ENCODE data around the gene DCK.
"Not testable (repeated sequence)": the region's sequence is repeated elsewhere in the genome, so short reads cannot be mapped to it uniquely, and the experiment has no call there.

Gene DCK

DNA sequence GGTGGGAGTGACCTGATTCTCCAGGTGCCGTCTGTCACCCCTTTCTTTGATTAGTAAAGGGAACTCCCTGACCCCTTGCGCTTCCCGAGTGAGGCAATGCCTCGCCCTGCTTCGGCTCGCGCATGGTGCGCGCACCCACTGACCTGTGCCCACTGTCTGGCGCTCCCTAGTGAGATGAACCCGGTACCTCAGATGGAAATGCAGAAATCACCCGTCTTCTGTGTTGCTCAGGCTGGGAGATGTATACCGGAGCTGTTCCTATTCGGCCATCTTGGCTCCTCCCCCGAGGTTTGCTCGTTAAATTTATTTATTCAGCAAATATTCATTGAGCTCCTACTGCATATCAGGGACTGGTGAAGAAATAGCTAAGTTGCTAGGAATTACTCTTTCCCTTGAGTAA lies 66.1 kb downstream of the DCK start:
- in situ Hi-C loops (cut with MboI; ENCODE audit: low sequenced_read_pairs), result not testable (repeated sequence)

- in situ Hi-C loops (cut with MboI; ENCODE audit: low sequenced_read_pairs), result no loop called here
These were observed 69.0 kb downstream of the DCK start for GRCh38 chr4:71062436-71062835.

- in situ Hi-C loops (cut with MboI; ENCODE audit: low sequenced_read_pairs), result no loop called here
These were observed 70.3 kb downstream of the DCK start for GRCh38 chr4:71063711-71064110.

DNA sequence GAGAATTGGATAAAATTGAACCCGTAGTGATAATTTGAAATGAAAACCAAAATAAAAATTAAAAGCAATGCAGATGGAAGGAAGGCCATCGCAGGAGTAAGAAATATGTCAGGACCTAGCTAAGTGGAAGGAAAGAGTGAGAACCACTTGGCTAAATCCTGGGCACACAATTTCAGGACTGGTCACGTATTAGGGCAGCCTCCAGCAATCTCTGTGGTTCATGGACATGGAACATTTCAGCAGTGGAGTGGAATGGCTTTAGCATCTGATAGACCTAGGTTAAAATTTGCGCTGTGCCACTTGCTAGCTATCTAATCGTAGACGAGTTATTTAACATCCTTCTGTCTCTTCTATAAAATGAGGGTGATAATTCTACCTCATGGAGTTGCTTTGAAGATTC lies 71.1 kb downstream of the DCK start:
- in situ Hi-C loops (cut with MboI; ENCODE audit: low sequenced_read_pairs), result no loop called here

DNA sequence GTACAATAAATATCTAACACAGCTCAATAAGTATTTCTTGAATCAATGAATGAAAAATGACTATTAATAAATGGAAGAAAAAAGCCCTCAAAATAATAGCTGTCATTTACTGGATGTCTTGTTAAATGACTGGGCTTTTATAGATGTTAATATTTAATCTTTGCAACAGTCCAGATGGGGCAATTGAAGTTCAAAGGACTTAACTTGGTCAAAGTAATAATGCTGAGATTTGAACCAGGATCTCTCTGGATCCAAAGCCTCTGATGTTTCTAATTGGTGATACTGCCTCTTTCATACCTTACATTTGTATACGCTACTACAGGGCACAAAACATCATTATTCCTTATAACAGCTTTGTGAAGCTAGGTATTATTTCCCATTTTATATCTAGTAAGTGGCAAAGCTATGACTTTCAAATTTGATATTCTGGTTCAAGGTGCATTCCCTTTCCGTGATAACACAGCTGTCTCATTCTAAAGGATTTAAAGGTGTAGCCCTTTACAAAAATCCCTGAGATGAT lies 72.6 kb downstream of the DCK start:
- in situ Hi-C loops (cut with MboI; ENCODE audit: low sequenced_read_pairs), result no loop called here

DNA sequence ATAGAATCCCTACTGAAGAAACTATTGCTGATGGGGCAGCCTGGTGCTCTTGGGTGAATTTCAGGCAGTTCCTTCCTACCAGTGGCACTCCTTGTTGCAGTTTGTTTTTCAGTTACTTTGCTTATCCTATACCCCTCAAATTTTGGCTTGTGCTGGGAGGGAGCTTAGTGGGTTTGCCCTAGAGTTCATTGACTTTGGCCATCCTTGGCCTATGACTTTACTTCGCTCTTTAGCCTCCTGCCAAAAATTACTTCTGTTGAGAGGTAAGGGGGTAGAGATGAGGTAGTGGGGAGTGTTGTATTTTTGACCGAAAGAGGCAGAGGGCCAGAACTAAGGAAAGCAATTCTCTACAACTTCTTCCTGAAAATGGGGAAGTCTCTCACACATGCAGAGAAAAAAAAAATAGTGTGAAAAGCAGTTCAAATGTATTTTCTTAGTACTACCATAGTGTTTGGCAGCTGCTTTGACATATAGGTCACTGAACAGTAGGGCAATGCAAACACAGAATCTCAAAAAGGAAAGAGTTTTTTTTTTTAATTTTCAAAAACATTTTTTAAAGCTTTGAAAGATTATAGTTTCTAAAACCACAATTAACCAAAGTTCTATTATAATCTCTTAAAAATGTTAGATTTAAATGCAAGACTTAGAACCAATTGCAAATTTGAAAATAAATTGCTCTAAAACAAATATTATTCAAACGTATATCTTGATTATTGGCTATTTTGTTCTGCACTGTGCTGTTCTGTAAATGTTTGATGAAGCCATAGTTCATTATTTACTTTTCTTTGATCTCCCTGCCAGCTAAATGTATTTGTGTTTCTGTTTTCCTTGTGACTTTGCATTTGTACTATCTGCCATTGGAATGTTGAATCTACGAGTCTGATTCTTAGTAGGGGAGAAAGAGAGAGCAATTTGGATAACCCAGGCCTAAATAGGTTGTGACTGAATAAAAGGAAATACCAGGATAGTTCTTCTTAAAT lies 73.6 kb downstream of the DCK start:
- in situ Hi-C loops (cut with MboI; ENCODE audit: low sequenced_read_pairs), result no loop called here

DNA sequence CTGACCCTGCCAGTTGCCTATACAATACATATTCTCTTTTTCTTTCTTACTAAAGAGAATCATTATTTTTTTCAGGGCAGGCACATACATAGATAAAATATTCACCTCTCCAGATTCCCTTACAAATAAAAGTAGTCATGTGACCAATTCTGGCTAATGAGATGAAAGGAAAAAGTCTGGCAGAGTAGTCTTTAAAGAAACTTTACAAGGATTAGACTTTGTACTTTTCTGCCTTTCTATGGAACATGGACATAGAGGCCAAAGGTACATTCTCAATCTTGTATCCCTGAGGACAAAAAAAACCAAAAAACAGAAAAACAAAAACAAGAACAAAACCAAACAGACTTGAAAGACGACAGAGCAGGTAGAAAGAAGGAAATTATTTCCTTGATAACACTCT lies 75.6 kb downstream of the DCK start:
- in situ Hi-C loops (cut with MboI; ENCODE audit: low sequenced_read_pairs), result no loop called here

GRCh38 chr4:71070015-71070414 lies 76.6 kb downstream of the DCK start:
- in situ Hi-C loops (cut with MboI; ENCODE audit: low sequenced_read_pairs), result no loop called here

- in situ Hi-C loops (cut with MboI; ENCODE audit: low sequenced_read_pairs), result no loop called here
These were observed 81.2 kb downstream of the DCK start for GRCh38 chr4:71074452-71075299.

All from HL-60/S4 treated with phorbol 12-myristate 13-acetate at 8.2 ng/mL for 4 days and 3 days (cell line).